ENCODE data around the gene MKLN1. TPM values are rescaled to one million over a fixed set of nuclear protein-coding genes. Genes with fewer than 3 reads are reported as not detected.

The MKLN1 gene
- total and polyA plus RNA-seq, 2 of the 13 experiments (the other 11 are each of a cell fraction or from before 2014, with no cell fraction given), result 33.6 to 43.5 TPM

- TF ChIP-seq ZUFSP (CRISPR knock-in tag; IDR thresholded peaks at IDR 0.05; ENCODE audit: borderline replicate concordance) (no peak), SATB2 (CRISPR knock-in tag; IDR thresholded peaks at IDR 0.05) (no peak), SMAD3 (CRISPR knock-in tag; IDR thresholded peaks at IDR 0.05) (no peak)
Observed at GRCh38 chr7:131385039-131385605, 57.4 kb downstream of the MKLN1 start (continued).

- no peak overlapping the region for H2AFZ ChIP-seq (ENCODE audit: low read length)
- no peak for FAIRE-seq
- H3K9ac ChIP-seq (ENCODE audit: insufficient read depth, low read depth, low read length), result no peak overlapping the region
- POLR2A ChIA-PET, result no interaction called here
- WGBS (ENCODE audit: low lambda C conversion rate), result 98% methylated on average over 1 of the region's 1 CpG
- H3K79me2 ChIP-seq (ENCODE audit: insufficient read depth, low read length), result peaks cover 20% of the 10 kb centered on the region
- no TSS peak for BruUV-seq (replicated peaks)
- no peak overlapping the region for H3K4me3 ChIP-seq (replicated peaks in 1 of 3; ENCODE audit: insufficient read depth in 1 of 3, low read depth in 2 of 3, low read length in 3 of 3)
- H3K9me3 ChIP-seq (ENCODE audit: low read length), result no peaks in the 10 kb centered on the region
- CTCF ChIA-PET (ENCODE audit: low intra/inter-chr PET ratio, low total read pairs), result no interaction called here
- no peak overlapping the region for H3K27ac ChIP-seq (ENCODE audit: extremely low read length, insufficient read depth, low read length)
- H3K27me3 ChIP-seq (ENCODE audit: control insufficient read depth in 1 of 2, insufficient read depth in 2 of 2, low read length in 2 of 2), result no peaks in the 10 kb centered on the region
- H3K36me3 ChIP-seq (replicated peaks in 1 of 2; ENCODE audit: control insufficient read depth in 1 of 2, insufficient read depth in 2 of 2, low read length in 2 of 2), result peaks cover 2 to 9% of the 10 kb centered on the region in 2 experiments; a peak in 2 of 5 replicates
- peaks cover 11% of the 10 kb centered on the region; the same call in 1 of the 2 replicates for H3K4me1 ChIP-seq (ENCODE audit: insufficient read depth, low read length)
- no peak for ATAC-seq
- in situ Hi-C loops (cut with HindIII; ENCODE audit: extremely low pct_ligation_motif_present, low pct_unique_long_range_greater_than_20kb), result no loop called here
- H4K20me1 ChIP-seq (ENCODE audit: insufficient read depth, low read length), result peaks cover 6% of the 10 kb centered on the region; the same call in 1 of the 2 replicates
- intact Hi-C loops (cut with micrococcal nuclease; ENCODE audit: unreplicated experiment), result no loop called here
- no peak for DNase-seq (ENCODE audit: low spot score)
- no peak overlapping the region for H3K4me2 ChIP-seq (ENCODE audit: low read depth, low read length)
- TF ChIP-seq ZNF318 (CRISPR knock-in tag; IDR thresholded peaks at IDR 0.05), result no peak
- TF ChIP-seq ZNF670 (CRISPR knock-in tag; IDR thresholded peaks at IDR 0.05; ENCODE audit: borderline replicate concordance), result no peak
- TF ChIP-seq ZNF256 (CRISPR knock-in tag; conservative IDR thresholded peaks at IDR 0.05), result no peak
- TF ChIP-seq ZSCAN5A (CRISPR knock-in tag; IDR thresholded peaks at IDR 0.05; ENCODE audit: borderline replicate concordance), result no peak
Observed at GRCh38 chr7:131388126-131388525, 60.5 kb downstream of the MKLN1 start.

Data from HepG2 (cell line).